Right lobe of liver (tissue), 6 donors: Measurements from ENCODE around the gene SQSTM1. TPM values are rescaled to one million over a fixed set of nuclear protein-coding genes. Genes with fewer than 3 reads are reported as not detected.

Source experiments
- ATAC-seq, 4 donors: fragments of 200-7000 bp; cut with Tn5 transposase; one replicate each; pipeline ENCODE4 v1.9.1; 2020; ENCODE audit warnings: mild to moderate bottlenecking in 4 of 4, moderate library complexity in 4 of 4
- DNase-seq, 3 donors: peaks; one replicate each; pipeline ENCODE4 v3.0.0-alpha.2; 2020
- H3K27ac ChIP-seq, 3 donors: fragments of 200-600 bp; one replicate each; pipeline ENCODE4 v1.8.0; 2022
- H3K27me3 ChIP-seq, 2 donors: fragments of 200-600 bp; one replicate each; pipeline ENCODE4 v1.8.0; 2022
- H3K36me3 ChIP-seq, 4 donors: fragments of 200-600 bp; sonication (generic) in 1 of 4; one replicate each; pipeline versions ENCODE4 v1.5.1 to v1.8.0; 2017 to 2022; ENCODE audit warnings: control low read depth in 1 of 4
- H3K4me1 ChIP-seq, 4 donors: fragments of 200-600 bp; sonication (generic) in 1 of 4; one replicate each; pipeline versions ENCODE4 v1.5.1 to v1.8.0; 2017 to 2022; ENCODE audit warnings: control low read depth in 1 of 4
- H3K4me3 ChIP-seq, 3 donors: fragments of 200-600 bp; one replicate each; pipeline ENCODE4 v1.8.0; 2022
- H3K9me3 ChIP-seq, 4 donors: fragments of 200-600 bp; sonication (generic) in 1 of 4; one replicate each; pipeline versions ENCODE4 v1.5.1 to v1.8.0; 2017 to 2022; ENCODE audit warnings: control low read depth in 1 of 4
- CTCF ChIP-seq, 4 donors: fragments of 200-600 bp in 3 of 4; fragments of 450-650 bp in 1 of 4; IDR thresholded peaks; one replicate each; pipeline versions ENCODE4 v1.5.1 to v1.8.0; 2016 to 2022; ENCODE audit warnings: antibody characterized with exemption in 4 of 4, mild to moderate bottlenecking in 2 of 4
- POLR2A ChIP-seq: fragments of 450-650 bp; IDR thresholded peaks from one replicate; pipeline ENCODE4 v1.6.1; 2017; ENCODE audit warnings: antibody characterized with exemption, mild to moderate bottlenecking
- WGBS: methylation state at CpG from one replicate; pipeline ENCODE4 v1.1.6; 2018; ENCODE audit warnings: low coverage, low lambda C conversion rate; ENCODE audit not compliant: insufficient coverage; ENCODE audit errors: missing lambda C conversion rate; 5-methylcytosine and 5-hydroxymethylcytosine counted together
- intact Hi-C, 2 donors: fragments of 100-400 bp; cut with DNase I; formaldehyde crosslinking; loops; one replicate each; pipeline versions ENCODE4 v1.11.2 to v1.14.1; 2022
- total RNA-seq, 6 experiments: library from RNA; depleted of rRNA in 2 of 6; stranded (reverse); fragments of >200 nt in 2 of 6; fragmentation: NEBNext Ultra II Directional in 3 of 6; extraction: Animal tissue kit (Norgen Biotek cat#: 25700) in 3 of 6; gene quantifications; one replicate each; pipeline versions ENCODE4 v1.1.0 to v1.2.4, GENCODE V29; 2016 to 2023
- donor health status: DM: no; HTN: yes; CAD: no.
- donor health status: DM: no; HTN: no; CAD: no.
- donor health status: DM: no; HTN: no; CAD: no.
- donor health status: DM: no; HTN: yes; CAD: no.
- donor health status: DM: no; HTN: yes; CAD: no.

SQSTM1 gene
- total RNA-seq, 6 experiments from 2014 or later: 195 to 1,174 (median 649) TPM

- ATAC-seq (no peak), DNase-seq (peak in 2 of 3 donors; percentile 18 to 44)
- TF ChIP-seq CTCF (IDR thresholded peaks at IDR 0.05) (no peak), POLR2A (no peak)
- Histone ChIP-seq H3K36me3 (peaks cover 0 to 71% (median 45%) of the 10 kb centered on the region in 4 donors), H3K4me3 (peak overlapping the region; percentile 97 to 100 (median 100)), H3K27ac (peak overlapping the region in 1 of 3 donors; percentile 19), H3K4me1 (peaks cover 0 to 77% (median 35%) of the 10 kb centered on the region in 4 donors), H3K27me3 (no peaks in the 10 kb centered on the region), H3K9me3 (no peaks in the 10 kb centered on the region)
- intact Hi-C loops: no loop called here
- WGBS: 22% methylated on average over 3 of the region's 22 CpGs
Observed at GRCh38 chr5:179823937-179824744, 3.4 kb downstream of the SQSTM1 start.

- 38% methylated on average over 3 of the region's 3 CpGs for WGBS
- Histone ChIP-seq H3K4me3 (peak overlapping the region in 1 of 3 donors; percentile 2), H3K9me3 (no peaks in the 10 kb centered on the region), H3K36me3 (peaks cover 0 to 77% (median 48%) of the 10 kb centered on the region in 4 donors), H3K27me3 (no peaks in the 10 kb centered on the region), H3K4me1 (peaks cover 0 to 73% (median 32%) of the 10 kb centered on the region in 4 donors), H3K27ac (peak overlapping the region in 1 of 3 donors; percentile 19)
- TF ChIP-seq CTCF (IDR thresholded peaks at IDR 0.05) (no peak), POLR2A (no peak)
- DNase-seq (peak in 1 of 3 donors; percentile 49), ATAC-seq (peak in 1 of 4 donors; percentile 14)
- intact Hi-C loops: no loop called here
Observed at GRCh38 chr5:179824745-179825112, 4.0 kb downstream of the SQSTM1 start.

- peak; percentile 8 to 26 (median 16) for ATAC-seq
- H3K27ac ChIP-seq: peak overlapping the region in 1 of 3 donors; percentile 19
Observed at GRCh38 chr5:179825655-179826182, 5.0 kb downstream of the SQSTM1 start.

GRCh38 chr5:179827680-179828079 is 7.0 kb downstream of the SQSTM1 start:
- Histone ChIP-seq H3K4me1 (peaks cover 0 to 78% (median 25%) of the 10 kb centered on the region in 4 donors), H3K9me3 (no peaks in the 10 kb centered on the region), H3K27ac (no peak overlapping the region), H3K27me3 (no peaks in the 10 kb centered on the region), H3K36me3 (peaks cover 15 to 100% (median 66%) of the 10 kb centered on the region in 4 donors), H3K4me3 (no peak overlapping the region)
- no peak for TF ChIP-seq POLR2A
- TF ChIP-seq CTCF (IDR thresholded peaks at IDR 0.05): no peak
- ATAC-seq: peak; percentile 5 to 28 (median 14)
- intact Hi-C loops: no loop called here
- WGBS: 59% methylated on average over 7 of the region's 9 CpGs
- DNase-seq: no peak

More at GRCh38 chr5:179825655-179826182, 5.0 kb downstream of the SQSTM1 start:
- TF ChIP-seq CTCF (IDR thresholded peaks at IDR 0.05) (peak in 1 of 4 donors; percentile 12), POLR2A (no peak)
- Histone ChIP-seq H3K9me3 (no peaks in the 10 kb centered on the region), H3K4me1 (peaks cover 0 to 67% (median 29%) of the 10 kb centered on the region in 4 donors), H3K4me3 (no peak overlapping the region), H3K27me3 (no peaks in the 10 kb centered on the region), H3K36me3 (peaks cover 0 to 87% (median 52%) of the 10 kb centered on the region in 4 donors)
- 58% methylated on average over 2 of the region's 13 CpGs for WGBS
- peak in 1 of 3 donors; percentile 57 for DNase-seq
- intact Hi-C loops: no loop called here
